ENCODE data around the gene ACADS. TPM values are rescaled to one million over a fixed set of nuclear protein-coding genes. Genes with fewer than 3 reads are reported as not detected.

ACADS gene
- total and polyA plus RNA-seq, 2 of the 8 experiments (the other 6 are each of a cell fraction or from before 2014, with no cell fraction given), result 4.9 to 7.5 TPM

GRCh38 chr12:120711411-120711810, 14.2 kb upstream of the ACADS start:
- TF ChIP-seq RBBP5 (IDR thresholded peaks at IDR 0.05; ENCODE audit: borderline replicate concordance, low read depth, low read length) (no peak), POU5F1 (IDR thresholded peaks at IDR 0.05; ENCODE audit: low read depth, low read length) (no peak), CHD2 (IDR thresholded peaks at IDR 0.05; ENCODE audit: low read length) (no peak), KDM5A (IDR thresholded peaks at IDR 0.05; ENCODE audit: low read length) (no peak), EZH2 (IDR thresholded peaks at IDR 0.05; ENCODE audit: low read depth, low read length, severe bottlenecking) (no peak), FOSL1 (IDR thresholded peaks at IDR 0.05; ENCODE audit: insufficient read depth, low read depth, low read length) (no peak), GTF2F1 (IDR thresholded peaks at IDR 0.05; ENCODE audit: borderline replicate concordance, low read depth, low read length) (no peak), KDM4A (IDR thresholded peaks at IDR 0.05; ENCODE audit: low read depth, low read length, severe bottlenecking) (no peak), RFX5 (IDR thresholded peaks at IDR 0.05; ENCODE audit: borderline replicate concordance, low read depth, low read length) (no peak), MAFK (IDR thresholded peaks at IDR 0.05; ENCODE audit: low read depth, low read length) (no peak), TCF12 (IDR thresholded peaks at IDR 0.05; ENCODE audit: low read depth, low read length) (no peak), TAF1 (IDR thresholded peaks at IDR 0.05; ENCODE audit: low read depth, low read length) (no peak), POLR2AphosphoS5 (IDR thresholded peaks at IDR 0.05; ENCODE audit: low read depth, low read length) (no peak), ZNF274 (IDR thresholded peaks at IDR 0.05; ENCODE audit: borderline replicate concordance, extremely low read depth, low read length) (no peak)

More at GRCh38 chr12:120711411-120711810, 14.2 kb upstream of the ACADS start:
- CTCF ChIA-PET (ENCODE audit: partially characterized antibody), result interaction anchor here (0.6 to 5.4 kb wide), 12 partner anchors 14 to 299 kb away, joined by 3 to 56 read pairs (median 4); partner anchors contain the start of gene ACADS
- no peak overlapping the region for H4K5ac ChIP-seq (ENCODE audit: insufficient read length, low read depth, low read length)
- no peaks in the 10 kb centered on the region for H3K9me3 ChIP-seq (ENCODE audit: insufficient read depth in 2 of 2, low read depth in 1 of 2, low read length in 1 of 2)
- H3K23ac ChIP-seq (ENCODE audit: insufficient read length), result no peak overlapping the region
- H2BK12ac ChIP-seq (ENCODE audit: low read depth, low read length), result no peak overlapping the region
- no peak overlapping the region for H4K8ac ChIP-seq (ENCODE audit: extremely low read depth, insufficient read depth, low read length)
- H3K4me1 ChIP-seq (replicated peaks in 1 of 4; ENCODE audit: control insufficient read depth in 3 of 4, insufficient read depth in 4 of 4, low read length in 3 of 4), result peaks cover 5 to 13% (median 9%) of the 10 kb centered on the region in 4 experiments; a peak in 6 of 7 replicates
- H2BK5ac ChIP-seq (ENCODE audit: low read depth, low read length), result peak overlapping the region; percentile 22; the same call in 1 of the 2 replicates
- peaks cover 5% of the 10 kb centered on the region; the same call in 1 of the 2 replicates for H3K23me2 ChIP-seq (ENCODE audit: low read depth, low read length)
- peaks cover 11 to 34% (median 22%) of the 10 kb centered on the region in 4 experiments; a peak in 7 of 8 replicates for H3K36me3 ChIP-seq (ENCODE audit: control insufficient read depth in 2 of 4, insufficient read depth in 4 of 4, low read length in 3 of 4)
- no peak overlapping the region for H3K27ac ChIP-seq (ENCODE audit: low read depth, low read length)
- 0 out of 2 replicates have a peak overlapping the region, but pooled peaks have one; percentile 19 for H2BK15ac ChIP-seq (ENCODE audit: low read length)
- H3K79me1 ChIP-seq (ENCODE audit: low read depth, low read length), result peaks cover 11% of the 10 kb centered on the region
- 0 out of 2 replicates have a peak overlapping the region, but pooled peaks have one; percentile 42 for H2AK5ac ChIP-seq (ENCODE audit: low read depth, low read length)
- no peak overlapping the region for H3K56ac ChIP-seq (replicated peaks; ENCODE audit: insufficient read length, low read depth, low read length)
- H2BK120ac ChIP-seq (replicated peaks; ENCODE audit: low read depth, low read length), result no peak overlapping the region
- no peak overlapping the region for H3K4ac ChIP-seq (replicated peaks; ENCODE audit: insufficient read length, low read depth, low read length)
- H3K4me2 ChIP-seq (ENCODE audit: insufficient read depth in 1 of 2, low read depth in 2 of 2, low read length in 2 of 2), result peak overlapping the region; percentile 85 to 88
- POLR2A ChIA-PET (ENCODE audit: partially characterized antibody), result interaction anchor here (0.6 to 5.4 kb wide), 10 partner anchors 11 to 132 kb away, joined by 3 to 42 read pairs (median 6); partner anchors contain the start of genes ACADS and MLEC
- H3K27me3 ChIP-seq (replicated peaks in 1 of 4; ENCODE audit: control insufficient read depth in 3 of 4, extremely low read depth in 1 of 4, insufficient read depth in 3 of 4, low read length in 3 of 4), result no peaks in the 10 kb centered on the region
- DNase-seq (ENCODE audit: low read depth in 1 of 2, low spot score in 2 of 2) (no peak), FAIRE-seq (no peak)
- no peak overlapping the region for H3K14ac ChIP-seq (ENCODE audit: insufficient read length)
- no peak overlapping the region for H4K91ac ChIP-seq (replicated peaks; ENCODE audit: insufficient read length, low read length)
- no peak overlapping the region for H2BK20ac ChIP-seq (ENCODE audit: low read length)
- no peak overlapping the region for H2AFZ ChIP-seq (ENCODE audit: low read length)
- peaks cover 0 to 28% of the 10 kb centered on the region in 2 experiments; a peak in 2 of 4 replicates for H3K79me2 ChIP-seq (ENCODE audit: control insufficient read depth in 1 of 2, insufficient read depth in 2 of 2, low read length in 2 of 2)
- 0 out of 2 replicates have a peak overlapping the region, but pooled peaks have one; percentile 42 for H3K18ac ChIP-seq (ENCODE audit: extremely low read depth, low read length)
- peaks cover 2 to 6% of the 10 kb centered on the region in 2 experiments for H4K20me1 ChIP-seq (replicated peaks in 1 of 2; ENCODE audit: control insufficient read depth in 1 of 2, insufficient read depth in 2 of 2, low read length in 2 of 2)
- H3K9ac ChIP-seq (replicated peaks in 1 of 4; ENCODE audit: extremely low read depth in 1 of 4, low read depth in 3 of 4, low read length in 3 of 4), result peak overlapping the region in 3 of 4 experiments; percentile 26 to 82 (median 39); a peak in 2 of 7 replicates
- 47% methylated on average over 6 of the region's 6 CpGs; no CpG with 5 or more reads in 1 of the 2 experiments for WGBS, 2 experiments (ENCODE audit: extremely low coverage in 1 of 2, insufficient coverage in 1 of 2, insufficient read length in 1 of 2, insufficient replicate concordance in 2 of 2, low coverage in 1 of 2, low lambda C conversion rate in 2 of 2, missing lambda C conversion rate in 1 of 2)
- peak overlapping the region; percentile 72 to 95 (median 87) for H3K4me3 ChIP-seq (ENCODE audit: extremely low read depth in 1 of 4, insufficient read depth in 2 of 4, low read depth in 3 of 4, low read length in 4 of 4)
